GM03348 (cell line): ENCODE data around the gene ISM1.
A peak's percentile ranks its signal among the peaks of the same experiment; 100 is the strongest.

Experiments
- DNase-seq: peaks from one replicate; pipeline ENCODE4 v3.0.0; 2012; ENCODE audit warnings: low spot score

Gene ISM1

GRCh38 chr20:13256606-13257005 lies 35.5 kb downstream of the ISM1 start:
- no peak for DNase-seq

GRCh38 chr20:13259921-13260320 lies 38.8 kb downstream of the ISM1 start:
- no peak for DNase-seq

DNA sequence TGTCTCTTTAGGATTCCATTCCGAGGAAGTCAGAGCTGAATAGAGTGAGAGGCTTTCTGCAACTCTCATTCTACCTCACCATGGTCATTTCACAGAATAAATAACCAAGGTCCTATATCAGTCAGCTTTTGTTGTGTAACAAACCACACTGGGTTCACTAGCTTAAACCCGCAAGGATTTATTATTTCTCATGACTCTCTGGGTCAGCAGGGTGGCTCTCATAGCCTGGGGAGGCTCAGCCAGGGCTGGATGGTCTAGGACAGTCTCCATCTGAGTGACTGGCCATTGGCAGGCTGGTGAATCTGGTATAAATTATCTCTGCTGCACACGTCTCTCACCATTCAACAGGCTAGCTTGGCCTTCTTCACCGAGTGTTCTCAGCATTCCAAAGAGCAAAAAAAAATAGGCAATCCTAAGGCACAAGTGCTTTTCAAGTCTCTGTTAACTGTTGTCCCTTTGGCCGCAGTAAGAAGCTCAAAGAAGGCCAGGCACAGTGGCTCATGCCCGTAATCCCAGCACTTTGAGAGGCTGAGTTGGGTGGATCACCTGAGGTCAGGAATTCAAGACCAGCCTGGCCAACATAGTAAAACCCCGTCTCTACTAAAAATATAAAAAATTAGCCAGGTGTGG lies 39.7 kb downstream of the ISM1 start:
- no peak for DNase-seq

DNA sequence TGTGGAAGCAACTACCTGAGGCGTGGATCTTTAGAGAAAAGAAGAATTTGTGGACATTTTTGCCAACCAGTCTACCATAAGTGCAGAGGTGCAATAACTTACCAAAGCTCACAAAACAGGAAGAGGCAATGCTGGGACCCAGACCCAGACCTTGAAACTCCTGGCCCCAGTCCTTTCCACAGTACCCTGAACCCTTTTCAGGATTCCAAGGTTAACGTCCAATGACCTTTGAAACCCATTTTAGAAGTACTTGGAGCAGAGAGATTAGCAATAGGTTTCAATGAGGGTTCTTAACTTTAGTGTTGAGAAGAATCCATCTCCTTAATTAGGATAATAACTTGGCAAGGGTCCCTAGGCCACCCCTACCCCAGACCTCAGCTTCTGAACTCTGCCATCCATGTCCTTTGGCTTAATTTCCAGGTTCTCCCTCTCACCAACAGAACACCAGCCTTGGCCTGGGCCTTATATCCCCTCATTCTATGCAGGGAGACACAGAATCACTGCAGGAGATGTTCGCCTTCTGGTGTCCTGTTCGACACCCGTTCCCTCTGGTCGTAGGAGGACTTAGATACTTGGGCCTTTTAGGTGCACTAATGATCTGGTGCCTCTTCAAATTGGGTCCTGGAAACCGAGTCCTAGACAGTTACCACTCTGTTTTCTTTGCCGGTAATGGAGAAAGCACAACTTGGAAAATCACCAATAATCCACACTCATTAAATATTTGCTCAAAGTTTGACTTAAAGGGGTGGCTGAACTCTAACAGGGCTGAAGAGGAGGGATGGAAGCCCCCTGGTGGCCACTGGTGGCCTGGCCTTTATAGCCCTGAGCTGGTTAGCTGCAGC lies 40.6 kb downstream of the ISM1 start:
- peak; percentile 67 for DNase-seq

DNA sequence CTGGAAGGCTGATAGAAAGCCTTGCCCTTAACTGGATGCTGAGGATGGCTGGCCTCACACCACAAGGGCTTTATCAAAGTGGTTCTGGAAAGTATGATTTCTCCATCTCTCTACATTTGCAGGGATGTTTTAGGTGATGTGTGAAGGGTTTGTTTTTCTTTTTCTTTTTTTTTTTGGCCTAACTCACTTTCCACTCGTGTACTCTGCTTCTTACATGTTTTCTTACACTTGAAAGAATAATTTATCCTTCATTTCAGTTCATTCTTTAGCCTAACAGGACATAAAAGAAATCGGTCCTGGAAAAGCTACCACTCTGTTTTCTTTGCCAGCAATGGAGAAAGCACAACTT lies 41.2 kb downstream of the ISM1 start:
- DNase-seq = no peak

DNA sequence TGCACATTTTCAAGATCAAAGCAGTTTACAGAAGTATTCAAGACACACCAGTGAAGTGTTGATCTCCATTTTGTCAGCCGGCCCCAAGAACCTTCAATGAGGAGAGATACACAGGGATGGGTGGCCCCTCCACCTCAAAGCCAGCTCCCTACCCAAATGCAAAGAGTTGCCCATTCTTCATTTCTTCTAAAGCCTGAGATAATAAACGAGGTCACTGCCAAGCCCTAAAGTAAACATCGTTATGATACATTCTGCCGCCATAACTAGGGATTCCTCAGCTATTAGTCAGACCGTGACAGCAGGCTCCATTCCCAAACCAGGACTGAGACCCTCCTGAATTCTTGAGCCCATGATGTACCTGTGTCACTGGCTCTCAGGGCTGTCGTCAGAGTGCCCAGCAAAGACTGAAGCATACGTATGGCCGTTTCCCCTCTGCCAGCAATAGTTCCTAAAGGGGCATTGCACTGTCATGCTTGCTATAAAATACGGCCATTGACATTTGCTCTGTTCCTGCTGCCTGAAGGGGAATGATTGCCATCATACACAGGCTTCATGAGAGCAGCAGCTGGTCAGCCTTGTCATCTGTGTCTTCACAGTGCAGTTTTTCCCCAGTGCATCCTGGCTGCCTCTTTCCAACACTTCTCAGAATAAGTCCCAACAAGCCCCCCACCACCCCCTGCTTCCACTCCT lies 41.7 kb downstream of the ISM1 start:
- DNase-seq = no peak

- DNase-seq = no peak
These were observed 42.4 kb downstream of the ISM1 start for GRCh38 chr20:13263451-13263850.

GRCh38 chr20:13264907-13265306 lies 43.8 kb downstream of the ISM1 start:
- DNase-seq = no peak

DNA sequence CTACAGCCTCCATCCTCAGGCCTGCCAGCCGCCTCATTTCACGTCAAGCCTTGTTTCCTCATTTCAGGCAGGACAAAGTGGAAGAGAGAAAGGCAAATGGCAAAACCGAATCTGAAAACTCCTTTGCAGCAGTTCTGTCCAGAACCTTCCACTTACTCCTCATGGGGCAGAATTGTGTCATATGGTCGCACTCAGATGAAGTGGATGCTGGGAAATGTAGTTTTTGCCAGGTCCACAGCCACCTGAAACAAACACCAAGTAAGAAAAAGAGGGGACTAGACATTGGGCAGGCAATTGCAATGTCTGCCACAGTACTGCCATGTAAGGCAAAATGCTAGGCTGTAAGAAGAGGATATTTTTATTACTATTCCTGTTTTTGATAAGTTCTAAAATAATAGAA lies 44.9 kb downstream of the ISM1 start:
- no peak for DNase-seq

DNA sequence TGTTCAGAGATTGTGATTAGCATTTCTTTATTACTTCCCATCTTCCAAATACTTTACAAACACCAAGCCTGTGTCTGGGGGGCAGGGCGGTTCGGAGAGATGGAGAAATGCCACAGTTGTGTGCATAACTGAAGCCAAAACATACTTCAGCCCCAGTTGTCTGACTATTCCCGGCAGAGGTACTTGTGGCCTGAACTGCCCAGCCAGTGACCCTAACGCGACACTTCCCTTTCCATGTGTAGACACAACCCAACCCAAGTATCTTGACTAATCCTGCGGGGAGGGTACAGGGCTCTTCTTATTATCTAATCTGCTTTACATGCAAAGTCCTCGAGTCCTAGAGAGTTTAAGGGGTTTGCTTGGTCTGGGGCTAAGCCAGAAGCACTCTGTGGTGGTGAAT lies 46.2 kb downstream of the ISM1 start:
- no peak for DNase-seq

GRCh38 chr20:13268953-13269352 lies 47.9 kb downstream of the ISM1 start:
- no peak for DNase-seq

DNA sequence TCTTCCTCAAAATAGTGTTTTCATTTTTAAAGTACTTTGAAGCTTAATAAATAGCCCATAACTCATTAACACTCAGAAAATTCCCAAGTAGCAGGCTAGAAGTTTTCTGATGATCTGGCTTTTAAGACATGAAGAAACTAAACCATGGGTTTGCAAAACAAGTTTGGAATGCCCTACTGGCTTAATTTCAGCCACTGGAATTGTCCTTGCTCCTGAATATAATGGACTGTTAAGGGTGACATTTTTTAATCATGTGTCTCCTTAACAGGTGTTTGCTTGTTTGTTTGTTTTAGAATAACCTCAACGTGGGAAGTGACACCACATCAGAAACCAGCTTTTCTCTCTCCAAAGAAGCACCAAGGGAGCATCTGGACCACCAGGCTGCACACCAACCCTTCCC lies 49.1 kb downstream of the ISM1 start:
- no peak for DNase-seq

- no peak for DNase-seq
These were observed 50.0 kb downstream of the ISM1 start for GRCh38 chr20:13271098-13271497.

DNA sequence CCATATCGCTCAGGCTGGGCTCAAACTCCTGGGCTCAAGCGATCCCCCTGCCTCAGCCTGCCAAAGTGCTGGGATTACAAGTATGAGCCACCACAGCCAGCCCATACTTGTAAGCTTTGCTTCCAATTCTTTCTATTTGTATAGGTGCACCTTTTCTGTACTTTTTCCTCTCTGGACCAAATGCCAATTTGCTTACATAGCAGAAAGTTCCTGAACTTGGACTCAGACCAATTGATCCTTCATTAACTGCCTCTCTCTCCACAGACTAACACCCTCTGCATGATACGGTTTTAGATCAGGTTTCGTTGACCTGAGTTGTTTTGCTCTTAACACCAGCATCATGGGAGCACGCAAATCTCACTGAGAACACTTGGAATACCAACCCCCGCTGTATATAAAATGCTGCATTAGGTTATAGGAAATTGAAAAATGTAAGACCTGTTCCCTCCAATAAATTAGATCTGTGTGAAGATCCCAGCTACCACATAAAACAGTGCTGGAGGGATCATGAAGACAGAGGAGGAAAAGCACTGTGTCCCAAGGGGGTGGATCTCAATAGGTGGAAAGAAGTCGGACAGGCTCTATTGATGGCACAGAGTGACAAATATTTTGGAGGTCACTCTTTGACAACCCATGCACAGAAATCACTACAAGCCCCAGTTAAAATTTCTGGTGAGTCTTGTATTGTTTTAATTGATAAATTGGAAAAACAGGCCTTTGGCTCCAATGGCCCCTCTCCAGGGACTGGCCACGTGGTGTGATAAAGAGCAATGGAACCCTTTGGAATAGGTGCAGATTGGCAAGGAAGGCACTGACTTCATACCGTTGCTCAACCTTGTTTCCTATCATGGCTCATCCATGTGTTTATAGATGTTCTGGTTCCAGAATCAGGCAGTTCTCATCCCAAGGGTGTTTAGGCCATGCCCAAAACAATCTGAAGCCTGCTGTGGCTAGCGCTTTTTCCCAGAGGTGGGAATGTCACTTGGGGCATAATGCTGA lies 51.2 kb downstream of the ISM1 start:
- DNase-seq = no peak

DNA sequence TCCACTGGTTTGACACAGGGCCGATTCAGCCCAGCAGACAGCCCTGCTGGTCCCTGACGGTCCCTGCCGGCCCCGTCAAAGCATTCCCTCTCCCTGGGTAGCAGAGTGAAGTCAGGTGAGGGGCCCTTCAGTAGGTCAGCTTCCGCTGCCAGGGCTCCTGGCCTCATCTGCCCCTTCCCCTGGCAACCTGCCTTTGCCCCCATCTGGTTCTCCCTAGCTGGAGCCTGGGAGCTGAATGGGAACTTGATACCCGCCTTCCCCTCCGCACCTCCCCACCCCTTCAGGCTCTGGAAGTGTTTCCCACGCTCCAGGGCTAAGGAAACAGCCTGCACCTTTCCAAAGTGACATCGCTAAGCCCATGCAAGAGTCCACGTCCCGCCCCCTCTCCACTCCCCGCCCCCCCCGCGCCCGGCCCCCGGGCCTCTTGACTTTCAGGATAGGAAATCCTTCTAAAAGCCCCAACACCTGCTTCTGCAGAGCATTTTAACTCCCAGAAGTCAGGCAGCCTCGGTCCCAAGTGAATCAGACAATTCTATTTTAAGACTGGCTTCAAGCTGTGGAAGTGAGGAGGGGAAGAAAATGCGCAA lies 53.3 kb downstream of the ISM1 start:
- DNase-seq = no peak

- no peak for DNase-seq
These were observed 56.0 kb downstream of the ISM1 start for GRCh38 chr20:13276945-13277541.

GRCh38 chr20:13277663-13278295 lies 56.7 kb downstream of the ISM1 start:
- peak; percentile 59 for DNase-seq

- no peak for DNase-seq
These were observed 57.9 kb downstream of the ISM1 start for GRCh38 chr20:13278812-13279570.

DNA sequence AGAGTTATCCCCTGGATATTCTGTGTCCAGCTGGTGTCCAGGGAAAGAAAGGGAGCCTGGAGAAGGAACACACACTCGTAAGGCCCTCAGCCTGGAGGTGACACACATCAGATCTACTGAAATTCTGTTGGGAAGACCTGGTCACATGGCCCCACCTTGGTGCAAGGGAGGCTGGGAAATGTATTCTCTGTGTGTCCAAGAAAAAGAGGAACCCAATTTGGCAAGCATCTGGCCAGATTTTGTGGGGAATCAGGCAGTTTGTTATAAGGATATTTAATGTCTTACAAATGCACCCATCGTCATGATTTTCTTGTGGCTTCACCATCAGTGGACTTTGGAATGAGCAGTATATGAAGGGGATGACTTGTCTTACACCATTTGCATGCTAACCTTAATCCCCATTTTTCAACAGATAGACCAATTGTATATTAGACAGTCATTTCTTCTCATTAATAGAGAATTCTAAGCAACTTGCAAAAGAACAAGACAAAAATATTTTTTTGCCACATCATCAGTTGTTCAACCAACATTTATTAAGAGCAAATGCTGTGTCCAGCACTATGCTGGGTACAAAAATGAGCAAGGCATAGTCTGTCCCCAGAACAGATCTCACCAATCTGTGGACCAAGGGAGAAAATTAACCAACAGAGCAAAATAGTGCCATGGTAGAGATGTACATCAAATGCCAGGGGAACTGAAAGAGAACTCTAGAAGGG lies 59.7 kb downstream of the ISM1 start:
- DNase-seq = no peak
